ENCODE data around the gene STARD8. TPM values are rescaled to one million over a fixed set of nuclear protein-coding genes. Genes with fewer than 3 reads are reported as not detected.
"Not testable (repeated sequence)": the region's sequence is repeated elsewhere in the genome, so short reads cannot be mapped to it uniquely, and the experiment has no call there.

Gene STARD8
- total and polyA plus RNA-seq, 2 donors (not counting 3 experiments of a cell fraction or from before 2014, with no cell fraction given), result 6.8 to 14.8 TPM

DNA sequence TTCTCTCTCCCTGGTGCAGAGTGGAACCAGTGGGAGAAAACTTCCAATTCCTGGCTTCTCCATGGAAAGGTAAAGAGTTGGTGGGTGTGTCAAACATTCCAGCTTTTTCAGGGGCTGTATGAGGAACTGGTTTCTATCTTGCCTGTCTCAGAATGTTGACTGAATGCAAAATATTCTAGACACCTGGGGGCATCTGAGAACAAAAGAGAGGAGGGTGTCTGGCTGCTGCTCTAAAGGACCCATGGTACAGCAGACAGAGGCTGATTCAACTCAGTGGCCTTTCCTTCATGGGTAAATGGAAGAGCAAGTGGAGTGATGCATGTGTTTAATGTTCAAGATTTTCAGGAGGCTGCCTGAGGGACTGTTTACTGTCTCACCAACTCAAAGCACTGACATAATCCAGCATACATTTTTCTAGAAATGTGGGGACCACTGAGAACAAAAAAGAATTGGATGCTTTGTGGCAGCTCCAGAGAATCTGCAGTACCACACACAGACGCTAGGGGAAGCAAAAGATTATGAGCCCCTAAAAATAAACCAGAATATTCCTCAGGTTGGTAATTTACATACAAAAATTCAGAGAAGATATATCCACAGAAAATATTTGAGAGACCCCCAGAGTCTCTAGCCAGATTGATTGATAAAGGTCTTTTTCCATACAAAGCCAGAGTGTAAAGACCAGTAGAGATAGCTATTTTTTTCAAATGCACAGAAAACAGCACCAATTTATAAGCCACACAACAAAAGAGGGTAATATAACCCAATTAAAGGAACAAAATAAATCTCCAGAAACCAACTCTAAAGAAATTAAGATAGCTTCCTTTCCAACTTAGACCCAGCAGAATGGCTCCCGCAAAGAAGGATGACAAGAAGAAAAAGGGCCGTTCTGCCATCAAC is 48.0 kb upstream of the STARD8 start:
- peak; percentile 37 for FAIRE-seq
- H3K9me3 ChIP-seq (replicated peaks; ENCODE audit: control insufficient read depth, insufficient read depth, low read length), result no peaks in the 10 kb centered on the region
- H3K9ac ChIP-seq (replicated peaks; ENCODE audit: extremely low read depth, insufficient read depth, low read length), result no peak overlapping the region
- no peak for TF ChIP-seq GATA2 (IDR thresholded peaks at IDR 0.05; ENCODE audit: insufficient read depth, insufficient read length, low read depth, low read length)
- no peak for TF ChIP-seq EZH2 (IDR thresholded peaks at IDR 0.05; ENCODE audit: borderline replicate concordance, low read depth, low read length, severe bottlenecking)
- TF ChIP-seq, protein P1, sequence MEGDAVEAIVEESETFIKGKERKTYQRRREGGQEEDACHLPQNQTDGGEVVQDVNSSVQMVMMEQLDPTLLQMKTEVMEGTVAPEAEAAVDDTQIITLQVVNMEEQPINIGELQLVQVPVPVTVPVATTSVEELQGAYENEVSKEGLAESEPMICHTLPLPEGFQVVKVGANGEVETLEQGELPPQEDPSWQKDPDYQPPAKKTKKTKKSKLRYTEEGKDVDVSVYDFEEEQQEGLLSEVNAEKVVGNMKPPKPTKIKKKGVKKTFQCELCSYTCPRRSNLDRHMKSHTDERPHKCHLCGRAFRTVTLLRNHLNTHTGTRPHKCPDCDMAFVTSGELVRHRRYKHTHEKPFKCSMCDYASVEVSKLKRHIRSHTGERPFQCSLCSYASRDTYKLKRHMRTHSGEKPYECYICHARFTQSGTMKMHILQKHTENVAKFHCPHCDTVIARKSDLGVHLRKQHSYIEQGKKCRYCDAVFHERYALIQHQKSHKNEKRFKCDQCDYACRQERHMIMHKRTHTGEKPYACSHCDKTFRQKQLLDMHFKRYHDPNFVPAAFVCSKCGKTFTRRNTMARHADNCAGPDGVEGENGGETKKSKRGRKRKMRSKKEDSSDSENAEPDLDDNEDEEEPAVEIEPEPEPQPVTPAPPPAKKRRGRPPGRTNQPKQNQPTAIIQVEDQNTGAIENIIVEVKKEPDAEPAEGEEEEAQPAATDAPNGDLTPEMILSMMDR (IDR thresholded peaks at IDR 0.05; ENCODE audit: extremely low read depth in 1 of 2, insufficient read depth in 1 of 2, low read depth in 1 of 2, low read length in 2 of 2), result peak; percentile 28 to 49
- no peak for TF ChIP-seq FOS (IDR thresholded peaks at IDR 0.05; ENCODE audit: borderline replicate concordance, insufficient read depth, low read length)
- H3K9me1 ChIP-seq (replicated peaks; ENCODE audit: control insufficient read depth, extremely low read depth, insufficient read depth, low read length), result no peaks in the 10 kb centered on the region
- ChIA-PET POLR2A (no interaction called here), CTCF (interaction anchor here (0.6 to 2.7 kb wide), 12 partner anchors 8 to 208 kb away, joined by 3 to 21 read pairs (median 4); no protein-coding TSS in a partner anchor)
- BruUV-seq (replicated peaks), result no TSS peak
- dilution Hi-C loops (cut with MboI; ENCODE audit: extremely low pct_ligation_motif_present, low sequenced_read_pairs), result no loop called here
- intact Hi-C loops (cut with micrococcal nuclease), result loop anchor here (1.0 kb wide), 1 partner anchor 112 kb away; no protein-coding TSS in a partner anchor
- H4K20me1 ChIP-seq (replicated peaks; ENCODE audit: control insufficient read depth, extremely low read depth, insufficient read depth, low read length), result no peaks in the 10 kb centered on the region
- peak; percentile 9 for DNase-seq (ENCODE audit: low read depth, low spot score)
- H3K4me1 ChIP-seq (ENCODE audit: control insufficient read depth, extremely low read depth, insufficient read depth, low read length), result no peaks in the 10 kb centered on the region
- H3K27me3 ChIP-seq (ENCODE audit: control insufficient read depth in 2 of 2, insufficient read depth in 2 of 2, low read length in 2 of 2), result no peaks in the 10 kb centered on the region
- no peak overlapping the region for H3K4me3 ChIP-seq (replicated peaks in 1 of 3; ENCODE audit: insufficient read depth in 1 of 3, low read depth in 1 of 3, low read length in 3 of 3)
- no peak overlapping the region for H3K27ac ChIP-seq (ENCODE audit: insufficient read depth, low read depth, low read length)
- H3K36me3 ChIP-seq (ENCODE audit: control insufficient read depth in 2 of 2, extremely low read depth in 1 of 2, insufficient read depth in 2 of 2, low read length in 2 of 2), result no peaks in the 10 kb centered on the region
- no peaks in the 10 kb centered on the region for H3K79me2 ChIP-seq (ENCODE audit: control insufficient read depth, insufficient read depth, low read length)
- H2AFZ ChIP-seq (ENCODE audit: low read depth, low read length), result no peak overlapping the region
- H3K4me2 ChIP-seq (ENCODE audit: insufficient read depth, low read length), result no peak overlapping the region

DNA sequence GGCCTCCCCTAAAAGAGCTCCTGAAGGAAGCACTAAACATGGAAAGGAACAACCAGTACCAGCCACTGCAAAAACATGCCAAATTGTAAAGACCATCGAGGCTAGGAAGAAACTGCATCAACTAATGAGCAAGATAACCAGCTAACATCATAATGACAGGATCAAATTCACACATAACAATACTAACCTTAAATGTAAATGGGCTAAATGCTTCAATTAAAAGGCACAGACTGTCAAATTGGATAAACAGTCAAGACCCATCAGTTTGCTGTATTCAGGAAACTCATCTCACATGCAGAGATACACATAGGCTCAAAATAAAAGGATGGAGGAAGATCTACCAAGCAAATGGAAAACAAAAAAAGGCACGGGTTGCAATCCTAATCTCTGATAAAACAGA is 43.2 kb upstream of the STARD8 start:
- BruUV-seq (replicated peaks); CTCF ChIA-PET; H3K79me2 ChIP-seq (ENCODE audit: control insufficient read depth, insufficient read depth, low read length); H3K4me3 ChIP-seq (replicated peaks in 1 of 3; ENCODE audit: insufficient read depth in 1 of 3, low read depth in 1 of 3, low read length in 3 of 3); H3K4me1 ChIP-seq (ENCODE audit: control insufficient read depth, extremely low read depth, insufficient read depth, low read length); H3K27me3 ChIP-seq (ENCODE audit: control insufficient read depth in 2 of 2, insufficient read depth in 2 of 2, low read length in 2 of 2); dilution Hi-C loops (cut with MboI; ENCODE audit: extremely low pct_ligation_motif_present, low sequenced_read_pairs); intact Hi-C loops (cut with micrococcal nuclease); H3K9ac ChIP-seq (replicated peaks; ENCODE audit: extremely low read depth, insufficient read depth, low read length); H3K36me3 ChIP-seq (ENCODE audit: control insufficient read depth in 2 of 2, extremely low read depth in 1 of 2, insufficient read depth in 2 of 2, low read length in 2 of 2); H2AFZ ChIP-seq (ENCODE audit: low read depth, low read length); FAIRE-seq; H3K9me1 ChIP-seq (replicated peaks; ENCODE audit: control insufficient read depth, extremely low read depth, insufficient read depth, low read length); H4K20me1 ChIP-seq (replicated peaks; ENCODE audit: control insufficient read depth, extremely low read depth, insufficient read depth, low read length); H3K27ac ChIP-seq (ENCODE audit: insufficient read depth, low read depth, low read length); H3K4me2 ChIP-seq (ENCODE audit: insufficient read depth, low read length); DNase-seq (ENCODE audit: low read depth, low spot score); POLR2A ChIA-PET; H3K9me3 ChIP-seq (replicated peaks; ENCODE audit: control insufficient read depth, insufficient read depth, low read length): not testable (repeated sequence)

DNA sequence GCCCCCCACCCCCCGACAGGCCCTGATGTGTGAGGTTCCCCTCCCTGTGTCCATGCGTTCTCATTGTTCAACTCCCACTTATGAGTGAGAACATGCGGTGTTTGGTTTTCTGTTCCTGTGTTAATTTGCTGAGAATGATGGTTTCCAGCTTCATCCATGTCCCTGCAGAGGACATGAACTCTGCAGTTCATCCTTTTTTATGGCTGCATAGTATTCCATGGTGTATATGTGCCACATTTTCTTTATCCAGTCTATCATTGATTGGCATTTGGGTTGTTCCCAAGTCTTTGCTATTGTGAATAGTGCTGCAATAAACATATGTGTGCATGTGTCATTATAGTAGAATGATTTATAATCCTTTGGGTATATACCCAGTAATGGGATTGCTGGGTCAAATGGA is 32.7 kb upstream of the STARD8 start:
- H3K4me3 ChIP-seq (replicated peaks in 1 of 3; ENCODE audit: insufficient read depth in 1 of 3, low read depth in 1 of 3, low read length in 3 of 3); H3K9ac ChIP-seq (replicated peaks; ENCODE audit: extremely low read depth, insufficient read depth, low read length); intact Hi-C loops (cut with micrococcal nuclease); H3K9me3 ChIP-seq (replicated peaks; ENCODE audit: control insufficient read depth, insufficient read depth, low read length); dilution Hi-C loops (cut with MboI; ENCODE audit: extremely low pct_ligation_motif_present, low sequenced_read_pairs); H4K20me1 ChIP-seq (replicated peaks; ENCODE audit: control insufficient read depth, extremely low read depth, insufficient read depth, low read length); DNase-seq (ENCODE audit: low read depth, low spot score); H3K36me3 ChIP-seq (ENCODE audit: control insufficient read depth in 2 of 2, extremely low read depth in 1 of 2, insufficient read depth in 2 of 2, low read length in 2 of 2); POLR2A ChIA-PET; H3K27me3 ChIP-seq (ENCODE audit: control insufficient read depth in 2 of 2, insufficient read depth in 2 of 2, low read length in 2 of 2); BruUV-seq (replicated peaks); H2AFZ ChIP-seq (ENCODE audit: low read depth, low read length); H3K27ac ChIP-seq (ENCODE audit: insufficient read depth, low read depth, low read length); H3K9me1 ChIP-seq (replicated peaks; ENCODE audit: control insufficient read depth, extremely low read depth, insufficient read depth, low read length); FAIRE-seq; CTCF ChIA-PET; H3K4me2 ChIP-seq (ENCODE audit: insufficient read depth, low read length); H3K79me2 ChIP-seq (ENCODE audit: control insufficient read depth, insufficient read depth, low read length); H3K4me1 ChIP-seq (ENCODE audit: control insufficient read depth, extremely low read depth, insufficient read depth, low read length): not testable (repeated sequence)
